GM19351 (cell line): ENCODE measurements around the gene CDKN1B.
"Not testable (repeated sequence)": the region's sequence is repeated elsewhere in the genome, so short reads cannot be mapped to it uniquely, and the experiment has no call there.

Experiments used
- ATAC-seq: cut with Tn5 transposase; IDR thresholded peaks from one replicate; pipeline ENCODE4 v1.9.1; 2021; ENCODE audit warnings: mild to moderate bottlenecking, moderate library complexity; ENCODE audit not compliant: unreplicated experiment

CDKN1B gene

GRCh38 chr12:12723681-12724420, 6.7 kb downstream of the CDKN1B start:
- no peak for ATAC-seq

GRCh38 chr12:12724421-12725085, 7.4 kb downstream of the CDKN1B start:
- no peak for ATAC-seq

- peak; percentile 56 for ATAC-seq
These were observed 8.2 kb downstream of the CDKN1B start for GRCh38 chr12:12725086-12725955.

- ATAC-seq = no peak
These were observed 8.9 kb downstream of the CDKN1B start for GRCh38 chr12:12725956-12726554.

DNA sequence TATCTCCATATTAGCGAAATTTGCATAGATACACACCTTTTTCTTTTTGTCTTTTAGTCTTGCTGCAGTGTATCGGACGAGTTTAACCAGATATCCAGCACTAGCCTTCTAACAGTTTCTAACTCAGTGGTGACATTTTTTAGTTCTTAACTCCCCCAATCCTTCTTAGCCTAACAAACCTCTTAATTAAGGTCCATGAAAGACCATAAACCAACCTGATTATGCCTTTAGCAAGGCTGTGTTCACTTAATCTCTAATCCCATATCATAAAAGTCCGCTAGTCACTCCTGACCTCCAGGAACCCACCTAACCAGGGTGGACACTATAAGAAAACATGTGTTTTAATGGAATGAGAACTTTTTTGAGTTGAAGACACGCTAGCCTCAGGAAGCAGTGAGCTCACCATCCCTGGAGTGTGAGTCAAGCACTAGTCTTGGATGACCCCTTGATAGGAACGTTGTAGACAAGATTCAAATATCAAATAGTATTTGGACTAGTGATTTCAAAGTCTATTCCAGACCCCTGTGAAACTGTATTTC, 9.5 kb downstream of the CDKN1B start:
- no peak for ATAC-seq

- ATAC-seq = no peak
These were observed 14.0 kb downstream of the CDKN1B start for GRCh38 chr12:12731178-12731577.

GRCh38 chr12:12731785-12732184, 14.6 kb downstream of the CDKN1B start:
- no peak for ATAC-seq

- no peak for ATAC-seq
These were observed 15.9 kb downstream of the CDKN1B start for GRCh38 chr12:12733118-12733517.

GRCh38 chr12:12734054-12734453, 16.9 kb downstream of the CDKN1B start:
- ATAC-seq = no peak

- ATAC-seq = no peak
These were observed 17.4 kb downstream of the CDKN1B start for GRCh38 chr12:12734561-12735071.

GRCh38 chr12:12735301-12735700, 18.1 kb downstream of the CDKN1B start:
- ATAC-seq = no peak

- peak; percentile 79 for ATAC-seq
These were observed 19.9 kb downstream of the CDKN1B start for GRCh38 chr12:12736759-12737676.

DNA sequence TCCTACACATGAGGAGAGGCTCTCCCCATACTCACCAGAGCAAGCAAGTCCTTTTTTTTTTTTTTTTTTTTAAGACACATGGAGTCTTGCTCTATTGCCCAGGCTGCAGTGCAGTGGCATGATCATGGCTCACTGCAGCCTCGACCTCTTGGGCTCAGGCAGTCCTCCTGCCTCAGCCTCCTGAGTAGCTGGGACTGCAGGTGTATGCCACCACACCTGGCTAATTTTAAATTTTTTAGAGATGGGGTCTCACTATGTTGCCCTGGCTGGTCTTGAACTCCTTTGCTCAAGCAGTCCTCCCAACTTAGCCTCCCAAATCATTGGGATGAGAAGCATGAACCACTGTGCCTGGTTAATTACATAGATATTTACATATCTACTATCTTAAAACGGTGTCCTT, 21.0 kb downstream of the CDKN1B start:
- not testable (repeated sequence) for ATAC-seq

DNA sequence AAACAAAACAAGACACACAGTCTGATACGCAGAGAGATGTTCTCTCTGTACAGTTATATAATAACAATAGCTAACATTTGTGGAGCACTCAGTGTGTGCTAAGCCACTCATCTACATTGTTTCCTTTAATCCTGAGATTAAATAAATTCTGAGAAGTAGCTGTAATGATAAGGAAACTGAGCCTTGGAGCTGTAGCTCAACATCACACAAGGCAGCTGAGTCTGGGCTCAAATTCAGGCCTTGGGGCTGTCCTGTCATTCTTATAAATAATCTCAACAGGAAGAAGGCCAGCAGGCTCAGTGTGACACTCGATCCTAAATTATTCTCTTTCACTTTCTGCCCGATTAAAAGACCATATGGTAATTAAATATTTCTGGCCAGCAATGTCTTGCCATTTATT, 24.5 kb downstream of the CDKN1B start:
- ATAC-seq = no peak

DNA sequence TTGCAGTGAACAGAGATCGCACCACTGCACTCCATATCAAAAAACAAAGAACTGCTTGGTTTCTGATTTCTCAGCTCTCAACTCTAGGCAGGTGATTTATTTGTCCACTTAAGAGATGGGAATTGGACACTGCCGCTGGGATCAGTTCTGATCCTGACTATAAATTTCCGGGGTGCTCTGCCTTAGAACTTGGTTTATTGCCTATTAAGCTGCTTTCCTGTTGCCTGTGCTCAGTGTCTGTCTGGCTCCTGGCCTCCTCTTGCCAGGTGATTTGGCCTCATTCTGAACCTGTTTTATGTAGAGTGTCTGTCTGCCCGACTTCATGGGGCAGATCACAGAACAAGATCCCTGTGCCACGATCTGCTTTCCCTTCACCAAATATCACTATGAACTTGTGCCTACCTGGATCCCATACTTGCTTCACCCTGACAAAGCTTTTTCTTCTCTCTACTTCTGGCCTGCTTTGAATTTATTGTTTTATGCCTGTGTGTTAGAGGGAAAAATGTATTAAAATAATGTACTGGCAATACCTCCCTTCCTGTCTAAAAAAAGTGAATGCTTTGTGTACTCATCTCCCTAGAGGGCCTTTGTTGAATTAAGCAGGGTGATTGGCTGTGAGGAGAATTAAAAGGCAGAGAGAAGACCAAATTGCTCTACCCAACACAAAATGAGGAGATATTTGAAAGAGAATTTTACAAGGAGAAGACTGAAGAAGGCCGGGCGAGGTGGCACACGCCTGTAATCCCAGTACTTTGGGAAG, 27.6 kb downstream of the CDKN1B start:
- ATAC-seq = no peak

DNA sequence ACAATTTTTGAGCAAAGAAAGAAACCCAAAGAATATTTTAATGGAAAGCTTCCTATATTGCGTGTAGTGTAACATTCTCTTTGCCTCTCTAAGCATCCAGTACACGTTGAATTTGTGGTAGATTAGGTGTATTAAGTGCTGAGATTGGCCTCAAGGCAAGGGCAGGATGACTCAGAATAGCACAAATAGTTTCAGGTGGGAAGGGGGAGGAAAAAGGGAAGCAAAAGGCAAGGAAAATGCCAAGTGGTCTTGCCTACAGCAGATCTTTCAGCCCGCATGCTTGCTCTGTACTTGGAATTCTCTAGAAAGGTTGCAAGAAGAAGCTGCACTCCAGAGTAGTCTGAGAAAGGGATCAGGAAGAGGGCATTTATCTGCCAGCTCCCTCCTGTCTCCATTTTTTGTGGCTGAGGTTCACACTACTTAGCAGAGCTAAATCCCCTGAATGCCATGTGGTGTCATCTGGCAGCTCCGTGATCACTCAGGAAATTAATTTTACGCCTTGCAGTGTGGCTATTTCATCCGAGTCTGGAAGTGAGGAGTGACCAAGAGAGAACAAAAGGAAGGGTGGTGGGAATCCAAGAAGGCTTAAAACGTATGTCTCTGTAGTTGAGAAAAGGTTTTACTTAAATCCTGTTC, 28.5 kb downstream of the CDKN1B start:
- no peak for ATAC-seq

DNA sequence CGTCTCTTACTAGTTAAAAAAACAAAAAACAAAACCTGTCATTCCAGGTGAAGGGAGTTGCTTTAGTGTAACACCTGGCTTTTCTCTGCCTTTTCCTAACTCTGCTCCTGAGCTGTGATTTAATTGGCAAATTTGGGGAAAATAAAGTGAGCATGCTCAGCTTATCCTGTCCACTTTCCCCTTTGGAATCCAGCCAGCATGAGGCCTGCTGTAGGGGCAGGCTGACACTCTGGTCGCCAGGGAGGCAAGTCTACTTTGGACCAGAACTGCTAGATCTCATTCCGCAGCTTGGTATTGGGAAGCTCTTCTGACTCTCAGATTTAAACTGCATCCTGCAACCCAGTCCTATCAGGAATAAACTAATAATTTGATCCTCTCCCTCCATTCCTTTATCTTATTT, 30.1 kb downstream of the CDKN1B start:
- ATAC-seq = no peak

GRCh38 chr12:12748044-12748443, 30.9 kb downstream of the CDKN1B start:
- ATAC-seq = no peak
